ENCODE data around the gene MKRN2. TPM values are rescaled to one million over a fixed set of nuclear protein-coding genes. Genes with fewer than 3 reads are reported as not detected.
A peak's percentile ranks its signal among the peaks of the same experiment; 100 is the strongest.

The MKRN2 gene
- total and polyA plus RNA-seq, 2 experiments from 2014 or later: 41.6 to 43.7 TPM

DNA sequence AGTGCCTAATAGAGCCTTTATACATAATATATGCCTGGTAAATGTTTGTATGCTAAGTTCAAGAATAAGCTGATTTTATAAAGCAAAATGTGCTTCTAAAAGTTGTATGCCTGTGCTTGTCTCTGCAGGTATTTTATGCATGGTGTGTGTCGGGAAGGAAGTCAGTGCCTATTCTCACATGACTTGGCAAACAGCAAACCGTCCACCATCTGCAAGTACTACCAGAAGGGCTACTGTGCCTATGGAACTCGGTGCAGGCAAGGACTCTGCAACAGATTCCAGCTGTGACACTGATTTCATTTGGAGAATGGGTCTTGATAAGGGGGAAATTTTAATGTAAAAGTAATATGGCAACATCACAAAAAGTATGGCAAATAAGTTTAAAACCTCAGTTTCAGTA lies 11.9 kb downstream of the MKRN2 start:
- Histone ChIP-seq H3K79me2 (ENCODE audit: insufficient read depth) (peaks cover 88% of the 10 kb centered on the region), H4K20me1 (ENCODE audit: insufficient read depth) (0 out of 2 replicates have a peak, but pooled peaks cover 4% of the 10 kb centered on the region), H3K9ac (no peak overlapping the region), H3K4me3 (no peak overlapping the region), H3K36me3 (ENCODE audit: low read depth) (peaks cover 43% of the 10 kb centered on the region; the same call in 1 of the 2 replicates), H3K9me3 (ENCODE audit: low read depth) (no peaks in the 10 kb centered on the region), H3K4me1 (ENCODE audit: insufficient read depth) (0 out of 2 replicates have a peak, but pooled peaks cover 3% of the 10 kb centered on the region), H3K9me2 (ENCODE audit: insufficient read depth) (no peaks in the 10 kb centered on the region), H3K27me3 (replicated peaks; ENCODE audit: insufficient read depth) (no peaks in the 10 kb centered on the region), H3F3A (ENCODE audit: insufficient read depth) (0 out of 2 replicates have a peak, but pooled peaks cover 4% of the 10 kb centered on the region), H3K4me2 (ENCODE audit: unreplicated experiment) (no peak overlapping the region), H2AFZ (no peak overlapping the region), H3K27ac (no peak overlapping the region)
- WGBS, 2 experiments (ENCODE audit: low coverage in 1 of 2, low lambda C conversion rate in 2 of 2, missing lambda C conversion rate in 2 of 2): 78 to 82% methylated on average over 3 of the region's 3 CpGs
- TF ChIP-seq EZH2phosphoT487 (IDR thresholded peaks at IDR 0.05; ENCODE audit: insufficient read depth, low read depth) (no peak), EZH2 (IDR thresholded peaks at IDR 0.05; ENCODE audit: insufficient read depth, poor library complexity, severe bottlenecking) (no peak)
- no peak for DNase-seq
- in situ Hi-C loops (cut with MboI): no loop called here

DNA sequence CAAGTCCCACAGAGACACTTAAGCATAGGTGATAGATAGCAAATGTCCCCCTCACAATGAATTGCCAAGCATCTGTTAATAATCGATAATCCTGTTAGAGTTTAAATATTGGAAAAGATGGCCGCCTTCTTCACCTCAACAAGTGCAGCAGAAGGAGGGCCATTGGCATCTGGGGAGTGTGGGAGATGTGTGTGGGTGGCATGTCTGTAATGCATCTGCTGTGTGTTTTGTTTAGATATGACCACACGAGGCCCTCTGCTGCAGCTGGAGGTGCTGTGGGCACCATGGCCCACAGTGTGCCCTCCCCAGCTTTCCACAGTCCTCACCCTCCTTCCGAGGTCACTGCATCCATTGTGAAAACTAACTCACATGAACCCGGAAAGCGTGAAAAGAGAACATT lies 12.9 kb downstream of the MKRN2 start:
- in situ Hi-C loops (cut with MboI): no loop called here
- Histone ChIP-seq H3K27ac (no peak overlapping the region), H3K4me2 (ENCODE audit: unreplicated experiment) (no peak overlapping the region), H3K9me3 (ENCODE audit: low read depth) (no peaks in the 10 kb centered on the region), H3K27me3 (replicated peaks; ENCODE audit: insufficient read depth) (no peaks in the 10 kb centered on the region), H3K4me1 (ENCODE audit: insufficient read depth) (0 out of 2 replicates have a peak, but pooled peaks cover 7% of the 10 kb centered on the region), H3K9ac (no peak overlapping the region), H3F3A (ENCODE audit: insufficient read depth) (peaks cover 10% of the 10 kb centered on the region), H3K79me2 (ENCODE audit: insufficient read depth) (peaks cover 77% of the 10 kb centered on the region), H4K20me1 (ENCODE audit: insufficient read depth) (0 out of 2 replicates have a peak, but pooled peaks cover 4% of the 10 kb centered on the region), H3K9me2 (ENCODE audit: insufficient read depth) (no peaks in the 10 kb centered on the region), H3K36me3 (ENCODE audit: low read depth) (peaks cover 46% of the 10 kb centered on the region; the same call in 1 of the 2 replicates), H3K4me3 (no peak overlapping the region), H2AFZ (no peak overlapping the region)
- TF ChIP-seq EZH2 (IDR thresholded peaks at IDR 0.05; ENCODE audit: insufficient read depth, poor library complexity, severe bottlenecking) (no peak), EZH2phosphoT487 (IDR thresholded peaks at IDR 0.05; ENCODE audit: insufficient read depth, low read depth) (no peak)
- WGBS, 2 experiments (ENCODE audit: low coverage in 1 of 2, low lambda C conversion rate in 2 of 2, missing lambda C conversion rate in 2 of 2): 82 to 88% methylated on average over 6 of the region's 6 CpGs
- no peak for DNase-seq

DNA sequence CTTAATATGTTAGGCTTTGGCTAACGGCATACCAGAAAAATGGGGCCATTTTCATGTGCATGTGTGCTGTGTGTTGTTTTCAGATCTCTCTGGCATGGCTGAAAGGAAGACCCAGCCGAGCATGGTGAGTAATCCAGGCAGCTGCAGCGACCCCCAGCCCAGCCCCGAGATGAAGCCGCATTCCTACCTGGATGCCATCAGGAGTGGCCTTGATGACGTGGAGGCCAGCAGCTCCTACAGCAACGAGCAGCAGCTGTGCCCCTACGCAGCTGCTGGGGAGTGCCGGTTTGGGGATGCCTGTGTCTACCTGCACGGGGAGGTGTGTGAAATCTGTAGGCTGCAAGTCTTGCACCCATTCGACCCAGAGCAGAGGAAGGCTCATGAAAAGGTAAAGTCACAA lies 15.1 kb downstream of the MKRN2 start:
- H3K4me3 ChIP-seq: no peak overlapping the region
- DNase-seq: no peak
- no peak overlapping the region for H3K9ac ChIP-seq
- no peaks in the 10 kb centered on the region for H4K20me1 ChIP-seq (ENCODE audit: insufficient read depth)
- no peak overlapping the region for H2AFZ ChIP-seq
- peaks cover 56% of the 10 kb centered on the region for H3K79me2 ChIP-seq (ENCODE audit: insufficient read depth)
- in situ Hi-C loops (cut with MboI): no loop called here
- WGBS, 2 experiments (ENCODE audit: low coverage in 1 of 2, low lambda C conversion rate in 2 of 2, missing lambda C conversion rate in 2 of 2): 91 to 94% methylated on average over 11 of the region's 11 CpGs
- H3K9me3 ChIP-seq (ENCODE audit: low read depth): no peaks in the 10 kb centered on the region
- peaks cover 27% of the 10 kb centered on the region for H3F3A ChIP-seq (ENCODE audit: insufficient read depth)
- peaks cover 21% of the 10 kb centered on the region for H3K4me1 ChIP-seq (ENCODE audit: insufficient read depth)
- H3K27ac ChIP-seq: no peak overlapping the region
- H3K27me3 ChIP-seq (replicated peaks; ENCODE audit: insufficient read depth): no peaks in the 10 kb centered on the region
- no peak overlapping the region for H3K4me2 ChIP-seq (ENCODE audit: unreplicated experiment)
- H3K36me3 ChIP-seq (ENCODE audit: low read depth): peaks cover 47% of the 10 kb centered on the region; the same call in 1 of the 2 replicates
- H3K9me2 ChIP-seq (ENCODE audit: insufficient read depth): no peaks in the 10 kb centered on the region
- TF ChIP-seq EZH2phosphoT487 (IDR thresholded peaks at IDR 0.05; ENCODE audit: insufficient read depth, low read depth) (no peak), EZH2 (IDR thresholded peaks at IDR 0.05; ENCODE audit: insufficient read depth, poor library complexity, severe bottlenecking) (no peak)

DNA sequence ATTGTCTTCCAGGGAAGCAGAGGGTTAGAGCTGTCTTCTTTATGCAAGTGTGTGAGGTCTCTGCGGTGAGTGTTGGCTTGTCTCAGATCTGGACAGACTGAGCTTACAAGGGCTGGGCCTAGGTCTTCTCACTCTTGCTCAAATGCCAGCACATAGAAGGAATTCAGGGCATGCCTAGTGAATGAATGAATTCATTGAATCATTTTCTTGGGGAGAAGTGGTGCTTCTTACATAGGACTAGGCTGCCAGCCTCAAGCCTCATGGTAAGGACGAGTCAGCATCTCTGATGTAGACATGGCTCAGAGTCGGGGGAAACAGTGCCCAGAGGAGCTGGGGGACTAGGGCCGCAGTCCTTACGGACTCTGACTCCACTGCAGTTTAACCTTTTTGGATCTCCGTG lies 17.2 kb downstream of the MKRN2 start:
- TF ChIP-seq EZH2phosphoT487 (IDR thresholded peaks at IDR 0.05; ENCODE audit: insufficient read depth, low read depth): no peak
- no peak for TF ChIP-seq EZH2 (IDR thresholded peaks at IDR 0.05; ENCODE audit: insufficient read depth, poor library complexity, severe bottlenecking)
- Histone ChIP-seq H3F3A (ENCODE audit: insufficient read depth) (peaks cover 36% of the 10 kb centered on the region), H3K36me3 (ENCODE audit: low read depth) (peaks cover 60% of the 10 kb centered on the region; the same call in 1 of the 2 replicates), H3K4me1 (ENCODE audit: insufficient read depth) (peaks cover 34% of the 10 kb centered on the region), H3K4me2 (ENCODE audit: unreplicated experiment) (no peak overlapping the region), H4K20me1 (ENCODE audit: insufficient read depth) (no peaks in the 10 kb centered on the region), H3K27ac (no peak overlapping the region), H3K27me3 (replicated peaks; ENCODE audit: insufficient read depth) (no peaks in the 10 kb centered on the region), H2AFZ (no peak overlapping the region), H3K79me2 (ENCODE audit: insufficient read depth) (peaks cover 53% of the 10 kb centered on the region), H3K9me3 (ENCODE audit: low read depth) (no peaks in the 10 kb centered on the region), H3K4me3 (no peak overlapping the region), H3K9ac (no peak overlapping the region), H3K9me2 (ENCODE audit: insufficient read depth) (no peaks in the 10 kb centered on the region)
- in situ Hi-C loops (cut with MboI): no loop called here
- DNase-seq: peak; percentile 62
- 84 to 90% methylated on average over 6 of the region's 6 CpGs for WGBS, 2 experiments (ENCODE audit: low coverage in 1 of 2, low lambda C conversion rate in 2 of 2, missing lambda C conversion rate in 2 of 2)
